Inflammatory macrophage treated with lipopolysaccharide for 4 hours (primary cell): ENCODE data around the gene IFFO2.

Experiments
- DNase-seq: peaks from one replicate; pipeline ENCODE4 v3.0.0-alpha.2; 2020

IFFO2 gene

GRCh38 chr1:18917071-18917799 lies 39.2 kb downstream of the IFFO2 start:
- no peak for DNase-seq

GRCh38 chr1:18915341-18915740 lies 41.1 kb downstream of the IFFO2 start:
- no peak for DNase-seq

GRCh38 chr1:18913065-18913835 lies 43.2 kb downstream of the IFFO2 start:
- peak; percentile 63 for DNase-seq

GRCh38 chr1:18912550-18912949 lies 43.9 kb downstream of the IFFO2 start:
- DNase-seq: no peak

GRCh38 chr1:18908911-18909771 lies 47.3 kb downstream of the IFFO2 start:
- no peak for DNase-seq

GRCh38 chr1:18907917-18908845 lies 48.3 kb downstream of the IFFO2 start:
- peak; percentile 39 for DNase-seq

- peak; percentile 67 for DNase-seq
Measured at GRCh38 chr1:18907021-18907916, 49.2 kb downstream of the IFFO2 start.

- DNase-seq: no peak
Measured at GRCh38 chr1:18903291-18903756, 53.2 kb downstream of the IFFO2 start.

- peak; percentile 99 for DNase-seq
Measured at GRCh38 chr1:18902523-18903290, 53.8 kb downstream of the IFFO2 start, which contains the start of gene ALDH4A1. Gene ALDH4A1 (minus strand): TSS chr1:18902555. CDS start chr1:18902523, 32 bp downstream.

- DNase-seq: no peak
Measured at GRCh38 chr1:18901952-18902522, 54.4 kb downstream of the IFFO2 start.

GRCh38 chr1:18901147-18901951 lies 55.1 kb downstream of the IFFO2 start:
- no peak for DNase-seq

GRCh38 chr1:18900303-18900841 lies 56.1 kb downstream of the IFFO2 start:
- DNase-seq: no peak

- DNase-seq: no peak
Measured at GRCh38 chr1:18899363-18900049, 57.0 kb downstream of the IFFO2 start.

- DNase-seq: no peak
Measured at GRCh38 chr1:18898567-18898966, 57.9 kb downstream of the IFFO2 start.

GRCh38 chr1:18895317-18895716 lies 61.2 kb downstream of the IFFO2 start:
- no peak for DNase-seq

- no peak for DNase-seq
Measured at GRCh38 chr1:18893120-18893519, 63.4 kb downstream of the IFFO2 start.

GRCh38 chr1:18891858-18892257 lies 64.6 kb downstream of the IFFO2 start:
- peak; percentile 11 for DNase-seq

- peak; percentile 49 for DNase-seq
Measured at GRCh38 chr1:18891426-18891780, 65.1 kb downstream of the IFFO2 start.
